GM12891 (cell line): ENCODE measurements around the gene RHCG.
"Not testable (repeated sequence)": the region's sequence is repeated elsewhere in the genome, so short reads cannot be mapped to it uniquely, and the experiment has no call there.

Experiments used
- POLR2A ChIP-seq: IDR thresholded peaks from 2 replicates; pipeline ENCODE4 v1.6.1; 2011; ENCODE audit warnings: low read depth, low read length, control low read depth
- POLR2AphosphoS5 ChIP-seq: IDR thresholded peaks from 2 replicates; pipeline ENCODE4 v1.6.1; 2011; ENCODE audit warnings: low read depth, low read length, control low read depth
- POU2F2 ChIP-seq: IDR thresholded peaks from 2 replicates; pipeline ENCODE4 v1.6.1; 2011; ENCODE audit warnings: low read depth, mild to moderate bottlenecking, control low read depth, low read length, moderate library complexity
- SPI1 ChIP-seq: IDR thresholded peaks from 2 replicates; pipeline ENCODE4 v1.6.1; 2011; ENCODE audit warnings: low read depth, low read length, control low read depth
- TAF1 ChIP-seq: IDR thresholded peaks from 2 replicates; pipeline ENCODE4 v1.6.1; 2011; ENCODE audit warnings: low read depth, low read length, control low read depth

DNA sequence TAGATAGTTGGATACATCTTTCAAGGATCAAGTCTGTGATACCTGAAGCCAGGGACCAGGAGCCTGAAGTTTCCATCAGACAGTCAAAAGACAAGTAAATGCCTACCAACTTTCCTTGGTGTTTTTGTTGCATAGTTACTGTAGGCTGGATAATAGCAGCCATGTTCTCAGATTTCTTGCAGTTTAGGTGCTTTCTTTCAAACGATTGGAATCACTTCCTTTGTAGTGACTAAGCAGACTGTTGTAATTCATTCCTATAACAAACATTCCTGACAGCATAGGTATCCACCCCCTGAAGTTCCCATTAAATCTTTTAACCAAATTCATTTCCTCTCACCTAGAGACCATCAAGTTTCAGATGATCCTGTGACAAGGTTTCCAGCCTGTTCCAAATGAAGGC lies 27.6 kb downstream of the RHCG start:
- TF ChIP-seq TAF1, POLR2A, POLR2AphosphoS5, POU2F2, SPI1: not testable (repeated sequence)
